Measurements from ENCODE around the gene C10orf90.

Gene C10orf90

DNA sequence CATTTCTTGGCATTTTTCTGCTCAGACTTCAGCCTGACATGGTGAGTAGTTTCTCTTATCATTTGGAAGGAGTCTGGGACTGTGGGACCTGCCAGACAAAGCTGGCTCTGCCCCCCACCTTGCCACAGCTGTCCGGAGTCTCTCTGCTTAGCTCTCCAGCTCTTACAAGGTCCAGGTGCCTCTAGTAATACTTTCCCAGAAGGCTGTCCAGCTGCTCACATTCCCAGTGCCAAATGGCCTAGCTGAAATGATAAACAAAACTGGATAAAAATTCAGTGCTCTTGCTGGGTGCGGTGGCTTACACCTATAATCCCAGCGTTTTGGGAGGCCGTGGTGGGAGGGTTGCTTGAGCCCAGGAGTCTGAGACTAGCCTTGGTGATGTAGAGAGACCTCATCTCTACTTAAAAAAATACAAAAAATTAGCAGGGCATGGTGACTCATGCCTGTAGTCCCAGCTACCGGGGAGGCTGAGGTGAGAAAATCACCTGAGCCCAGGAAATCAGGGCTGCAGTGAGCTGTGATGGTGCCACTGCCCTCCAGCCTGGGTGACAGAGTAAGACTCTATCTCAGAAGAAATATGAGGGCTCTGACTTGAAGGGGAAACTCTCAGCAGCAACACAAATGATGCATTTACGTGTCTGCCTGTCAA lies 86.8 kb downstream of the C10orf90 start:
- no peak overlapping the region for H3K27ac ChIP-seq (replicated peaks)
- H3K4me3 ChIP-seq (replicated peaks; ENCODE audit: insufficient read depth, low read length), result no peak overlapping the region
- no peaks in the 10 kb centered on the region for H3K27me3 ChIP-seq (ENCODE audit: insufficient read depth, poor library complexity, severe bottlenecking)
- DNase-seq (ENCODE audit: low read depth in 1 of 2, low spot score in 1 of 2), result no peak
- TF ChIP-seq REST (IDR thresholded peaks at IDR 0.05; ENCODE audit: insufficient replicate concordance, low read depth) (no peak), SPI1 (IDR thresholded peaks at IDR 0.05; ENCODE audit: borderline replicate concordance, low read depth) (no peak), GABPA (IDR thresholded peaks at IDR 0.05; ENCODE audit: low read depth) (no peak), POLR2AphosphoS5 (IDR thresholded peaks at IDR 0.05; ENCODE audit: low read depth) (no peak)
- TF ChIP-seq, protein P1, sequence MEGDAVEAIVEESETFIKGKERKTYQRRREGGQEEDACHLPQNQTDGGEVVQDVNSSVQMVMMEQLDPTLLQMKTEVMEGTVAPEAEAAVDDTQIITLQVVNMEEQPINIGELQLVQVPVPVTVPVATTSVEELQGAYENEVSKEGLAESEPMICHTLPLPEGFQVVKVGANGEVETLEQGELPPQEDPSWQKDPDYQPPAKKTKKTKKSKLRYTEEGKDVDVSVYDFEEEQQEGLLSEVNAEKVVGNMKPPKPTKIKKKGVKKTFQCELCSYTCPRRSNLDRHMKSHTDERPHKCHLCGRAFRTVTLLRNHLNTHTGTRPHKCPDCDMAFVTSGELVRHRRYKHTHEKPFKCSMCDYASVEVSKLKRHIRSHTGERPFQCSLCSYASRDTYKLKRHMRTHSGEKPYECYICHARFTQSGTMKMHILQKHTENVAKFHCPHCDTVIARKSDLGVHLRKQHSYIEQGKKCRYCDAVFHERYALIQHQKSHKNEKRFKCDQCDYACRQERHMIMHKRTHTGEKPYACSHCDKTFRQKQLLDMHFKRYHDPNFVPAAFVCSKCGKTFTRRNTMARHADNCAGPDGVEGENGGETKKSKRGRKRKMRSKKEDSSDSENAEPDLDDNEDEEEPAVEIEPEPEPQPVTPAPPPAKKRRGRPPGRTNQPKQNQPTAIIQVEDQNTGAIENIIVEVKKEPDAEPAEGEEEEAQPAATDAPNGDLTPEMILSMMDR (IDR thresholded peaks at IDR 0.05; ENCODE audit: insufficient read depth, low read length), result no peak

- Histone ChIP-seq H3K27ac (replicated peaks) (no peak overlapping the region), H3K4me3 (replicated peaks; ENCODE audit: insufficient read depth, low read length) (no peak overlapping the region), H3K27me3 (ENCODE audit: insufficient read depth, poor library complexity, severe bottlenecking) (no peaks in the 10 kb centered on the region)
Measured at GRCh38 chr10:126581648-126582046, 88.8 kb downstream of the C10orf90 start.

More at GRCh38 chr10:126581648-126582046, 88.8 kb downstream of the C10orf90 start:
- TF ChIP-seq POLR2AphosphoS5 (IDR thresholded peaks at IDR 0.05; ENCODE audit: low read depth) (no peak), GABPA (IDR thresholded peaks at IDR 0.05; ENCODE audit: low read depth) (no peak), SPI1 (IDR thresholded peaks at IDR 0.05; ENCODE audit: borderline replicate concordance, low read depth) (no peak), REST (IDR thresholded peaks at IDR 0.05; ENCODE audit: insufficient replicate concordance, low read depth) (no peak)
- TF ChIP-seq, protein P1 (IDR thresholded peaks at IDR 0.05; ENCODE audit: insufficient read depth, low read length), result no peak
- no peak for DNase-seq (ENCODE audit: low read depth in 1 of 2, low spot score in 1 of 2)

All from HL-60 (cell line).